HCT116 (cell line): ENCODE measurements around the gene UBTD2.

Experiments
- CEBPB ChIP-seq: IDR thresholded peaks from 2 replicates; pipeline ENCODE4 v1.6.1; 2012; ENCODE audit warnings: low read depth
- CTCF ChIP-seq, 3 experiments: fragments of 200-600 bp in 1 of 3; sonication (generic) in 1 of 3; IDR thresholded peaks in 2 of 3; conservative IDR thresholded peaks in 1 of 3; 2 replicates each; pipeline ENCODE4 v1.5.1; 2012 to 2017; ENCODE audit warnings: low read depth in 2 of 3, low read length in 2 of 3, antibody characterized with exemption in 1 of 3, borderline replicate concordance in 1 of 3, control low read depth in 1 of 3, mild to moderate bottlenecking in 1 of 3, mixed read lengths in 1 of 3, mixed run types in 1 of 3, moderate library complexity in 1 of 3; ENCODE audit not compliant: insufficient read depth in 1 of 3
- FOSL1 ChIP-seq: IDR thresholded peaks from 2 replicates; pipeline ENCODE4 v1.6.1; 2012; ENCODE audit warnings: low read depth
- POLR2A ChIP-seq: IDR thresholded peaks from 2 replicates; pipeline ENCODE4 v1.7.0; 2011; ENCODE audit warnings: borderline replicate concordance; ENCODE audit not compliant: insufficient read depth, insufficient read length; ENCODE audit errors: extremely low read depth
- REST ChIP-seq: IDR thresholded peaks from 2 replicates; pipeline ENCODE4 v1.6.1; 2012; ENCODE audit warnings: low read depth

GRCh38 chr5:172177176-172177575, 106.4 kb downstream of the UBTD2 start:
- TF ChIP-seq CTCF (IDR thresholded peaks at IDR 0.05 in 2 of 3, conservative IDR thresholded peaks at IDR 0.05 in 1 of 3; ENCODE audit: borderline replicate concordance in 1 of 3, insufficient read depth in 1 of 3, low read depth in 2 of 3, low read length in 2 of 3), result no peak
- no peak for TF ChIP-seq REST
- no peak for TF ChIP-seq POLR2A
- TF ChIP-seq FOSL1, result no peak
- no peak for TF ChIP-seq CEBPB
